CD8-positive, alpha-beta memory T cell (primary cell): ENCODE data around the gene OPTN. TPM values are rescaled to one million over a fixed set of nuclear protein-coding genes. Genes with fewer than 3 reads are reported as not detected.
A peak's percentile ranks its signal among the peaks of the same experiment; 100 is the strongest.

Experiments
- CTCF ChIA-PET: fragments of 350-600 bp; sonication (Branson Sonifier 250); formaldehyde crosslinking; loops from one replicate; lab custom pipeline; 2021; ENCODE audit warnings: antibody characterized with exemption; lab: Charles Lee
- POLR2A ChIA-PET: fragments of 350-600 bp; sonication (Branson Sonifier 250); formaldehyde crosslinking; loops from one replicate; lab custom pipeline; 2021; ENCODE audit warnings: antibody characterized with exemption; lab: Charles Lee
- DNase-seq, 5 donors: peaks; one replicate each; pipeline versions ENCODE4 v3.0.0 to v3.0.0-alpha.2; 2020 to 2022; ENCODE audit warnings: mixed read lengths in 1 of 5
- H3K27ac ChIP-seq: one replicate; pipeline ENCODE4 v1.7.0; 2013; ENCODE audit warnings: low read depth, mild to moderate bottlenecking, low read length, moderate library complexity
- H3K27me3 ChIP-seq: 2 replicates; pipeline ENCODE4 v1.7.0; 2013; ENCODE audit warnings: low read length, mild to moderate bottlenecking; ENCODE audit not compliant: insufficient read depth, poor library complexity, severe bottlenecking
- H3K36me3 ChIP-seq: 2 replicates; pipeline ENCODE4 v1.7.0; 2013; ENCODE audit warnings: mild to moderate bottlenecking, low read length, moderate library complexity; ENCODE audit not compliant: insufficient read depth
- H3K4me1 ChIP-seq: 2 replicates; pipeline ENCODE4 v1.7.0; 2013; ENCODE audit warnings: mild to moderate bottlenecking, low read length, moderate library complexity; ENCODE audit not compliant: insufficient read depth
- H3K4me3 ChIP-seq: 2 replicates; pipeline ENCODE4 v1.7.0; 2013; ENCODE audit warnings: mild to moderate bottlenecking, low read length
- H3K9me3 ChIP-seq: 2 replicates; pipeline ENCODE4 v1.7.0; 2013; ENCODE audit warnings: mild to moderate bottlenecking, low read length
- H3K27ac Mint-ChIP-seq, 8 donors: one replicate each; pipeline ENCODE4 v1.8.0; 2020 to 2021; ENCODE audit warnings: mixed read lengths in 8 of 8, mild to moderate bottlenecking in 6 of 8, inconsistent platforms in 3 of 8, moderate library complexity in 3 of 8
- H3K27me3 Mint-ChIP-seq, 2 donors: one replicate each; pipeline ENCODE4 v1.8.0; 2020 to 2021; ENCODE audit warnings: mixed read lengths in 2 of 2, mild to moderate bottlenecking in 1 of 2, moderate library complexity in 1 of 2
- H3K36me3 Mint-ChIP-seq, 3 donors: one replicate each; pipeline ENCODE4 v1.8.0; 2020 to 2021; ENCODE audit warnings: mixed read lengths in 3 of 3, inconsistent platforms in 1 of 3, mild to moderate bottlenecking in 1 of 3
- H3K4me1 Mint-ChIP-seq, 3 donors: one replicate each; pipeline ENCODE4 v1.8.0; 2020 to 2021; ENCODE audit warnings: mixed read lengths in 3 of 3, inconsistent platforms in 1 of 3, mild to moderate bottlenecking in 1 of 3
- H3K4me3 Mint-ChIP-seq, 7 donors: one replicate each; pipeline ENCODE4 v1.8.0; 2020 to 2021; ENCODE audit warnings: mixed read lengths in 7 of 7, mild to moderate bottlenecking in 6 of 7, moderate library complexity in 4 of 7, inconsistent platforms in 2 of 7
- H3K9me3 Mint-ChIP-seq, 5 donors: one replicate each; pipeline ENCODE4 v1.8.0; 2020 to 2022; ENCODE audit warnings: mixed read lengths in 5 of 5, mild to moderate bottlenecking in 3 of 5, moderate library complexity in 2 of 5, inconsistent platforms in 1 of 5
- polyA plus RNA-seq: library from polyadenylated mRNA; unstranded; fragments of 300-500 nt; fragmentation: Illumina TruSeq; gene quantifications from one replicate; pipeline ENCODE4 v1.2.3, GENCODE V29; 2021
- total RNA-seq, 2 experiments: library from RNA; stranded (reverse); gene quantifications; one replicate each; pipeline ENCODE4 v1.2.3, GENCODE V29; 2021

Gene OPTN
- total and polyA plus RNA-seq, 3 experiments from 2014 or later = 53.4 to 96.9 (median 55.3) TPM

GRCh38 chr10:13115832-13116803 lies 16.2 kb downstream of the OPTN start:
- Mint-ChIP-seq H3K27ac (peak overlapping the region; percentile 76 to 98 (median 92)), H3K27me3 (no peaks in the 10 kb centered on the region), H3K4me3 (peak overlapping the region; percentile 37 to 87 (median 81)), H3K9me3 (no peaks in the 10 kb centered on the region), H3K4me1 (peaks cover 24 to 46% (median 38%) of the 10 kb centered on the region in 3 donors), H3K36me3 (peaks cover 16 to 77% (median 35%) of the 10 kb centered on the region in 3 donors)
- H3K4me1 ChIP-seq = no peaks in the 10 kb centered on the region
- POLR2A ChIA-PET = interaction anchor here (1.0 kb wide), 1 partner anchor 16 kb away, joined by 4 read pairs; the partner anchor contains the start of gene OPTN
- H3K4me3 ChIP-seq = no peak overlapping the region
- CTCF ChIA-PET = interaction anchor here (1.1 kb wide), 1 partner anchor 8 kb away, joined by 3 read pairs; no protein-coding TSS in a partner anchor
- H3K9me3 ChIP-seq = no peaks in the 10 kb centered on the region
- peaks cover 32% of the 10 kb centered on the region for H3K36me3 ChIP-seq
- H3K27ac ChIP-seq = peak overlapping the region; percentile 8
- DNase-seq = peak in 3 of 5 donors; percentile 10 to 56 (median 12)
- no peaks in the 10 kb centered on the region for H3K27me3 ChIP-seq

GRCh38 chr10:13117841-13118783 lies 18.1 kb downstream of the OPTN start:
- no peaks in the 10 kb centered on the region for H3K4me1 ChIP-seq
- H3K9me3 Mint-ChIP-seq = no peaks in the 10 kb centered on the region
- peaks cover 29 to 45% (median 43%) of the 10 kb centered on the region in 3 donors for H3K4me1 Mint-ChIP-seq
- no peaks in the 10 kb centered on the region for H3K27me3 Mint-ChIP-seq
- no peaks in the 10 kb centered on the region for H3K27me3 ChIP-seq
- peaks cover 21 to 81% (median 46%) of the 10 kb centered on the region in 3 donors for H3K36me3 Mint-ChIP-seq
- H3K4me3 Mint-ChIP-seq = peak overlapping the region in 4 of 7 donors; percentile 46 to 80 (median 64)
- ChIA-PET POLR2A (no interaction called here), CTCF (interaction anchor here (0.7 to 1.5 kb wide), 3 partner anchors 9 to 25 kb away, joined by 3 read pairs; no protein-coding TSS in a partner anchor)
- H3K9me3 ChIP-seq = no peaks in the 10 kb centered on the region
- peak overlapping the region in 7 of 8 donors; percentile 24 to 80 (median 64) for H3K27ac Mint-ChIP-seq
- H3K27ac ChIP-seq = no peak overlapping the region
- DNase-seq = peak in 1 of 5 donors; percentile 4
- H3K36me3 ChIP-seq = peaks cover 38% of the 10 kb centered on the region
- no peak overlapping the region for H3K4me3 ChIP-seq

GRCh38 chr10:13118784-13119410 lies 18.9 kb downstream of the OPTN start:
- peaks cover 21 to 81% (median 54%) of the 10 kb centered on the region in 3 donors for H3K36me3 Mint-ChIP-seq

GRCh38 chr10:13120786-13121499 lies 21.0 kb downstream of the OPTN start:
- Mint-ChIP-seq H3K27ac (peak overlapping the region in 2 of 8 donors; percentile 19 to 73), H3K4me3 (no peak overlapping the region), H3K27me3 (no peaks in the 10 kb centered on the region), H3K4me1 (peaks cover 25 to 39% (median 33%) of the 10 kb centered on the region in 3 donors), H3K36me3 (peaks cover 24 to 91% (median 60%) of the 10 kb centered on the region in 3 donors), H3K9me3 (no peaks in the 10 kb centered on the region)
- Histone ChIP-seq H3K4me1 (no peaks in the 10 kb centered on the region), H3K9me3 (no peaks in the 10 kb centered on the region), H3K27ac (no peak overlapping the region), H3K27me3 (no peaks in the 10 kb centered on the region), H3K36me3 (peaks cover 45% of the 10 kb centered on the region), H3K4me3 (no peak overlapping the region)
- CTCF ChIA-PET = interaction anchor here (0.7 to 1.4 kb wide), 2 partner anchors 13 to 21 kb away, joined by 3 to 4 read pairs; partner anchors contain the start of gene OPTN
- POLR2A ChIA-PET = no interaction called here
- DNase-seq = no peak

More at GRCh38 chr10:13118784-13119410, 18.9 kb downstream of the OPTN start:
- Histone ChIP-seq H3K27ac (no peak overlapping the region), H3K4me1 (no peaks in the 10 kb centered on the region), H3K36me3 (peaks cover 46% of the 10 kb centered on the region), H3K27me3 (no peaks in the 10 kb centered on the region), H3K9me3 (no peaks in the 10 kb centered on the region), H3K4me3 (no peak overlapping the region)
- Mint-ChIP-seq H3K4me1 (peaks cover 29 to 45% (median 43%) of the 10 kb centered on the region in 3 donors), H3K4me3 (peak overlapping the region in 1 of 7 donors; percentile 60), H3K27me3 (no peaks in the 10 kb centered on the region), H3K27ac (peak overlapping the region in 6 of 8 donors; percentile 18 to 80 (median 66)), H3K9me3 (no peaks in the 10 kb centered on the region)
- CTCF ChIA-PET = interaction anchor here (0.7 to 1.3 kb wide), 2 partner anchors 10 to 25 kb away, joined by 3 read pairs; no protein-coding TSS in a partner anchor
- no peak for DNase-seq
- POLR2A ChIA-PET = no interaction called here

- no peak overlapping the region for H3K4me3 ChIP-seq
- ChIA-PET CTCF (interaction anchor here (0.7 to 1.4 kb wide), 2 partner anchors 14 to 21 kb away, joined by 3 to 4 read pairs; partner anchors contain the start of gene OPTN), POLR2A (no interaction called here)
- H3K9me3 ChIP-seq = no peaks in the 10 kb centered on the region
- no peak overlapping the region for H3K27ac ChIP-seq
- Mint-ChIP-seq H3K4me3 (no peak overlapping the region), H3K9me3 (no peaks in the 10 kb centered on the region), H3K27me3 (no peaks in the 10 kb centered on the region), H3K36me3 (peaks cover 24 to 89% (median 57%) of the 10 kb centered on the region in 3 donors), H3K4me1 (peaks cover 20 to 34% (median 28%) of the 10 kb centered on the region in 3 donors), H3K27ac (peak overlapping the region in 1 of 8 donors; percentile 57)
- no peaks in the 10 kb centered on the region for H3K4me1 ChIP-seq
- H3K27me3 ChIP-seq = no peaks in the 10 kb centered on the region
- H3K36me3 ChIP-seq = peaks cover 46% of the 10 kb centered on the region
- no peak for DNase-seq
Measured at GRCh38 chr10:13121500-13121854, 21.5 kb downstream of the OPTN start.

- Histone ChIP-seq H3K27ac (no peak overlapping the region), H3K4me1 (no peaks in the 10 kb centered on the region), H3K27me3 (no peaks in the 10 kb centered on the region), H3K36me3 (peaks cover 63% of the 10 kb centered on the region), H3K9me3 (no peaks in the 10 kb centered on the region), H3K4me3 (no peak overlapping the region)
- Mint-ChIP-seq H3K4me3 (no peak overlapping the region), H3K27ac (no peak overlapping the region), H3K9me3 (no peaks in the 10 kb centered on the region), H3K27me3 (no peaks in the 10 kb centered on the region), H3K4me1 (peaks cover 0 to 5% (median 2%) of the 10 kb centered on the region in 3 donors), H3K36me3 (peaks cover 34 to 95% (median 43%) of the 10 kb centered on the region in 3 donors)
- DNase-seq = no peak
- POLR2A ChIA-PET = no interaction called here
- CTCF ChIA-PET = no interaction called here
Measured at GRCh38 chr10:13136651-13137050, 36.7 kb downstream of the OPTN start.
